DMS114 treated with DMSO at 0.1 percent for 48 hours (cell line): ENCODE measurements around the gene FARP1.

ENCODE experiments used
- DNase-seq: peaks from one replicate; lab custom pipeline; 2025; ENCODE audit not compliant: unreplicated experiment; lab: John Stamatoyannopoulos, UW

FARP1 gene

GRCh38 chr13:98456413-98456845 is 313.5 kb downstream of the FARP1 start:
- no peak for DNase-seq

DNA sequence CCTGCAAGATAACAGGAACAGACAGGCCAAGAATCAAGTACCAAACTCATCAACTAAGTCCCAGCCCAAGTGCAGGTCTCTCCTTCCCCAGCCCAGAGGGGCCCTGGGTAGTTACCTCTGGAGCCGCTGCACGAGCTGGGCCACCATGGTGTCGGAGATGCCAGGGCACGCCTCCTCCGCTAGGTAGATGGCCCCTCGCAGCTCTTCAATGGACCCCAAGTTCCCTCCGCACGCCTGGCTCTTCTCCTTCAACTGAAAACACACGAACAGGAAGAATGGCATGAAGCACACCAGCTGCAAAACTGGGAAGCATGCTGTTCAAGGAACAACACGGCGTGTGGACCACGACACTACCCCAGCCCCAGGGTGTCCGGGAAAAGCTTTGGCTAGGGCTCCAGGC is 314.2 kb downstream of the FARP1 start:
- no peak for DNase-seq

GRCh38 chr13:98458431-98458830 is 315.5 kb downstream of the FARP1 start:
- no peak for DNase-seq

- DNase-seq = no peak
These were observed 316.3 kb downstream of the FARP1 start for GRCh38 chr13:98459171-98459681.

DNA sequence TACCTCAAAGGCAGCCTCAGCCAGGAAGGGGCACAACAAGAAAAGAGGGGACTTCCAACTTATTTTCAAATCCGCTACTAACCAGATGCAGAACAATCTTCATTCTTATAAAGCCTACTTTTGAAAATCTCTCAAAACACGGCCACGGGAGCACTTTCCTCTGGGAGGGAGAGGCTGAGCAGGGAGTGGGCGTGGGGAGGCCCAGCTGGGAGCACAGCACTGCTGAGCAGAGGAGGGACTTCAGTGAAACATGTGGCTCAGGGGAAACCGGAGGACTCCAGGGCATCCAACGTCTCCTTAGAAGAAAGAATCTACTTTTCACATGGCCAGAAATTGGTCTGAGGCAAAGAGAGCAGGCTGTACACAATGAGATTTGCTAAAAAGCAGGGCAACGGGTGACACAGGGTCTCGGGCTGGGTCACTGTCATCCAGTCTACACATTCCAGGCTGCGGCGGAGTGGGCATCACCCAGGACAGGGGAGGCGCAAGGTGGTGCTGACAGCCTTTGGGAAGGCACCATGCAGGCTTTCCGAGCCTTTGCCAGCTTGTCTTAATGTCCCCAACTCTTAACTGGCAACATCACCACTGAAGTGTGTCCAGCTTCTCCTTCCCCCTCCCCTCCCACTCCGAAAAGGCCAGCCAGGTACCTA is 317.0 kb downstream of the FARP1 start:
- DNase-seq = no peak

DNA sequence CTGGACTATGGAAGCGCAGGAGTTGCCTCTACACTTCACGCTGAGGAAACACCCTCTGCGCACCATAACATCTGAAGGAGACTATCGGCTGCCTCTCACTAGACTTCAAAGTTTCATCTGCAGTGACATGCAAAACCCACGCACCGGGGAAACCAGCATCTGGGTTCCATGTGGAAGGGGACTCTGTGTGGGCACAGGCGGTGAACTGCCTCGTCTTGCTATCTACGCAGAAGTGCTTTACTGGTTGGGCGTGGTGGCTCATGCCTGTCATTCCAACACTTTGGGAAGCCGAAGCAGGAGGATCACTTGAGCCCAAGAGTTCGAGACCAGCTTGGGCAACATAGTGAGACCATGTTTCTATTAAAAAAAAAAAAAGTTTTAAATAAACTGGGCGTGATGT is 317.6 kb downstream of the FARP1 start:
- no peak for DNase-seq

- DNase-seq = no peak
These were observed 318.8 kb downstream of the FARP1 start for GRCh38 chr13:98461486-98462240.

DNA sequence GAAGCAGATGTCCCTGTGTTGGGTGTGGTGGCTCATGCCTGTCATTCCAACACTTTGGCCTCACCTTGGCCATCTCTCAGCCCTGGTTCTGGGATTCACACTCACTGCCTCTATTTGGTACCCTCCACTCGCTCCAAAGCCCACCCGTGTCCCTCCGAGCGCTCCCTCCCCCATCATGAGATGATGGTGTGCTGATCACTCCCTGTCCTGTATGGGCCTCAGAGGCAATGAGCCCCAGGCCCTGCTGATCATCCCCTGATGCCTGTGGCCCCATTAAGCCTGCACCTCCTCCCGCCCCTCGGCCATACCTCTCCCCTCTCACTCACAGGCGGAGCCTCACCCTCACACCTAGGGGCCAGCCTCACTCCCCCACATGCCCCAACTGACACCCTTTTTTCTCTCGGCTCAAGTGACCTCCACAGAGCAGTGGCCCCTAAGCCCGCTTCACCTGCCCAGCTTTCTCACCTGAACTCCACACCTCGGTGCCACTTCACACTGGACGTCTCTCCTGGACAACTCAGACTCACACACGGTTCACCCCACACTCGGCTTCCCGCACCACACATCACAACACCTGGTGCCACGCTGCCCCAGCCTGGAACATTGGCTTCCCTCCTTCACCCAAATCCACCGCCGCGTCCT is 319.5 kb downstream of the FARP1 start:
- no peak for DNase-seq

- DNase-seq = no peak
These were observed 320.1 kb downstream of the FARP1 start for GRCh38 chr13:98462946-98463345.

DNA sequence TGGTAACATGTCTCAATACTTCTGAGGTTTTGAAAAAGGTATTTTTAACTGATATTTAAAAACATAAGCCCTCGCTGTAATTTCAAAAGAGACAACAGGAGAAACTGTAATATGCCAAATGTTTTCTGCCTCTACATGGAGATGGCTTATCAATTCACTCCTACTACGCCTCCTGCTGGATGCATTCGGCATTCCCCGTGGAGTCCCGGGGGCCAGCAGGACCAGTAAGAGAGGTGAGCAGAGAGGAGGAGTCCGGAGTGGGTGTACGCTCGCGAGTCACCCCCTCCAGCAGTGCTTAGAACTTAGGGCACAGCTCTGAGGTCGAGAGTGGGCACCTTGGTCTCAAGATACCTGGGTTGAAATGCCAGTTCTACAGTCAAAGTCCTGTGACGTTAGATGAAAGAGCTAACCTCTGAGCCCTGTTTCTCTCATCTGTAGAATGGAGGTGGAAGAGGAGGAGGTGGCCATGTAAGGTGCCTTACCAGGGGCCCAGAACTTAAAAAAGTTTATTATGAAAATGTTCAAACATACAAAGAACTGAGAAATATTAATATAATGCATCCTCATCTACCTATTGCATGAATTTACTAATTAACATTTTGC is 323.8 kb downstream of the FARP1 start:
- no peak for DNase-seq

DNA sequence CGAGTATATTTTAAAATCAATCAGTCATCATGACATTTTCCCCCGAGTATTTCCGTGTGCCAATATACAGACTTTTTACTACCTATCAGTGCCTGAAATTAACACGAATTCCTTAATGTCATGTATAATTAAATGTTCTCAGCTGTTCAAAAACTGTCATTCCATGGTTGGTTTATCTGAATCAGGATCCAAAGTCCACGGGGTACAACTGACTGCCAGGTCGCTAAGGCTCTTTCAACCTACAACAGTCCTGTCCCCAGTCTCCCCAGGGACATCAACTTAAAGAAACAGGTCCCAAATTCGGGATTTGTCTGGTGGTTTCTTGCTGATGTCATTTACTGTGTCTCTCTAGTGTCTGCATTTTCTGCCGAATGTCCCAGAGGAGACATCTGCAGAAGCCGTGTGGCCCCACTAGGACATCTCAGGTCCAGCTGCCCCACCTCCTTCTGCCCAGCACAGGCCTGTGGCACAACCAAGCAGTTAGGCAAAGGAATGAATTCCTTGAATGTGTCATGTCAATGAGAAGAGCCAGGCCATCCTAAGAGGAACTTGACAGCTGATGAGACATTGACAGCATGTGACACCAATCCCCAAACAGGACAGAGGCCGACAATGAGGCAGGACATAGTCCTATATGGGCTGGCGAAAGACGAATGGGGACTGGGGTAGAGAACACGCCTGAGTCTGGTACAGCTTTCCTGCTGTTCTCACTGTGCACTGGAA is 324.5 kb downstream of the FARP1 start:
- DNase-seq = no peak

- DNase-seq = no peak
These were observed 325.5 kb downstream of the FARP1 start for GRCh38 chr13:98468361-98468760.

DNA sequence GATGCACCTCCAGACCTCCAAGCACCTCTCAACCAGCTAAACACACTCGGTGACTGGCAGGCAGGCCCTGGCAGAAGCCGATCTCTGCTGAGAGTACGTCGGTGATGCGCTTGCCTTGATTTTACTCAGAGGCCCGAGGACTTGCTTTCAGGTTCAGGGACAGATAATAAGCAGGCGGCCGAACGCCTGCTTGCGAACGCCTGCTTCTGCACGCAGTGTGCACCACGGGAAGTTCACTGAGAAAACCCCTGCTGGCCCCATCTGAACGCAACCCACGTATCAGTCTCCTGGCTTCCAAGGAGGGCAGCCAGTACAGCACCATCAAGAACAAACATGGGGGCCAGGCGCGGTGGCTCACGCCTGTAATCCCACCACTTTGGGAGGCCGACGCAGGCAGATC is 326.0 kb downstream of the FARP1 start:
- no peak for DNase-seq

DNA sequence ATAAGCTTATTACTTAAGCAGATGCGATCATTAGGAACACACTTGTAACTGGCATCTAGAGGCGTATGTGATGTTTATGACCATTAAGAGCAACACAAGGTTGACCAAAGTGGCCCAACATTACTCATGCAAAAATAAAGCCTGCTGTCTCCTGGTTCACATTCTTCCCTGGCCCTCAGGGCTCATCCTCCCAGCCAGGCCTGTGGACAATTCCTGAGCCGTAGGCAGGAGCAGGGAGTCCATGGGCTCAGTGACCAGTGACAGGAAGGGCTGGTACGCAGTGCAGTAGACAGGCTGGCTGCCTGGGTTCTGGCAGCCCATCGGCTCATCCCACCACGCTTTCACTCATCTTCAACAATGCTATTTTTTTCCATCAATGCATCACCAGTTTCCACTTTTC is 328.0 kb downstream of the FARP1 start:
- DNase-seq = no peak

DNA sequence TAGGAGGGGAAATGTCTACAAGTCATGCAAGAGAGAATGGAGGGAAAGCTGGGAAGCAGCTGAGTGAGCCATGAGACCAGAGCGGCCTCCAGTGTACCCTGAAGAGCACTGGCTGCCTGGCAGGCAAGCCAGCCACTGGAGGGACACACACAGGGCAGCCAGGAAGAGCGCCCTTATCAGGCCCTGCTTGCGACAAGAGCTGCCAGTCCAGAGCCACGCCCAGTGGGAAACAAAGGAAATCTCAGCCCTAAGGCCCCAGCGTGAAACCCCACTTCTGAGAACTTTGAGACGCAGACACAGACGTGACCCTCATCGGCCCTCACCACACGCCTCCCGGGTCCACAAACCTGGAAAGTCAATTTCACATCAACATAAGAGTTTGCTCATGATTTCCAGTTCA is 329.0 kb downstream of the FARP1 start:
- DNase-seq = no peak

GRCh38 chr13:98473135-98473787 is 330.4 kb downstream of the FARP1 start:
- DNase-seq = no peak

GRCh38 chr13:98473788-98474144 is 330.9 kb downstream of the FARP1 start:
- DNase-seq = no peak

DNA sequence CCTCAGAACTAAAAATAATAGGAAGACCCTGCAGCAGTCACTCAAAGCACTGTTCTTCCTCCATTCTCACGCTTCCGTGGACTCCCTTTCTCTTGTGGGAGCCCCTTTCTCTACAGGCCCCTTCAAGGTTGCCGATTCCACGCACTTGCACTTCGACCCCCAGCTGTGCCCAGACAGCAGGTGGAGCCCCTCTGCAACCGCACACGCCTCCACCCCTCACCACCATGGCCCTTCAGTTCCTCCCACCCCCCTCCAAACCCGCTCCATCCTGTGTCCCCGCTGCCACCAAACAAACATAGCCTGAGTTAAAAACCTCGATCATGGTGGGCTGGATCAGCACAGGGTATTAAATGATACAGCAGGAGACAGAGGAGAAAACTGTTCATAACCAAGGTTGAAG is 331.4 kb downstream of the FARP1 start:
- DNase-seq = no peak

DNA sequence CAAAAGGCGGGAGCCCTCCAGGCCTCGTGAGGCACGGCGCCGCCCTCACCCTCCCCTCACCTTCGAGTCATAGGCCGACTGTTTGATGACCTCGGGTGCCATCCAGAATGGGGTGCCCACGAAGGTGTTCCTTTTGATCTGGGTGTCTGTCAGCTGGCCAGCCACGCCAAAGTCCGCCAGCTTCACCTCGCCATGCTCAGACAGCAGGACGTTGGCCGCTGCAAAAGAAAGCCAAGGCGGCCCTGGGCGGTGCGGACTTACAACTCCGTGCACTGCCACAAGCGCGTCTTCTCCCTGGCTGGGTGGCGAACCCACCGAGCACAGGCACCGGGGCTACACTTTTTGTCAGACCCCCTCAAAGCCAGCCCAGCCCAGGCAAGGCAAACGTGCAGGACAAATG is 331.9 kb downstream of the FARP1 start:
- DNase-seq = no peak

GRCh38 chr13:98475522-98475921 is 332.6 kb downstream of the FARP1 start:
- no peak for DNase-seq

GRCh38 chr13:98476106-98476505 is 333.2 kb downstream of the FARP1 start:
- DNase-seq = no peak
